ENCODE results near the gene NACC1. TPM values are rescaled to one million over a fixed set of nuclear protein-coding genes. Genes with fewer than 3 reads are reported as not detected.
"Not testable (repeated sequence)": the region's sequence is repeated elsewhere in the genome, so short reads cannot be mapped to it uniquely, and the experiment has no call there.

NACC1 gene
- total and polyA plus RNA-seq, 8 donors: 6.9 to 122 (median 23.4) TPM

- Histone ChIP-seq H3K9me3 (no peaks in the 10 kb centered on the region), H3K4me1 (peaks cover 5 to 23% (median 12%) of the 10 kb centered on the region in 4 donors), H3K27me3 (no peaks in the 10 kb centered on the region), H3K36me3 (peaks cover 37 to 59% (median 57%) of the 10 kb centered on the region in 4 donors), H3K27ac (no peak overlapping the region), H3K4me3 (no peak overlapping the region)
- no peak for TF ChIP-seq EP300 (IDR thresholded peaks at IDR 0.05)
- no peak for TF ChIP-seq CTCF (IDR thresholded peaks at IDR 0.05)
- no peak for TF ChIP-seq POLR2AphosphoS5 (IDR thresholded peaks at IDR 0.05)
- TF ChIP-seq POLR2A (IDR thresholded peaks at IDR 0.05): no peak
- 87 to 91% (median 87%) methylated on average over 14 to 40 of the region's 40 CpGs for WGBS, 5 donors
- intact Hi-C loops (cut with DNase I; ENCODE audit: low total_unique reads): no loop called here
- DNase-seq: no peak
Measured at GRCh38 chr19:13138171-13138915, 20.3 kb downstream of the NACC1 start.

- Histone ChIP-seq H3K4me3 (no peak overlapping the region), H3K36me3 (peaks cover 38 to 64% (median 61%) of the 10 kb centered on the region in 4 donors), H3K9me3 (no peaks in the 10 kb centered on the region), H3K4me1 (peaks cover 8 to 25% (median 14%) of the 10 kb centered on the region in 4 donors), H3K27ac (no peak overlapping the region), H3K27me3 (no peaks in the 10 kb centered on the region)
- 69 to 88% (median 77%) methylated on average over 10 of the region's 10 CpGs for WGBS, 5 donors
- intact Hi-C loops (cut with DNase I; ENCODE audit: low total_unique reads): no loop called here
- TF ChIP-seq POLR2AphosphoS5 (IDR thresholded peaks at IDR 0.05): no peak
- no peak for TF ChIP-seq CTCF (IDR thresholded peaks at IDR 0.05)
- TF ChIP-seq EP300 (IDR thresholded peaks at IDR 0.05): no peak
- no peak for TF ChIP-seq POLR2A (IDR thresholded peaks at IDR 0.05)
- DNase-seq: no peak
Measured at GRCh38 chr19:13138916-13139198, 20.8 kb downstream of the NACC1 start.

GRCh38 chr19:13139633-13140311 lies 21.7 kb downstream of the NACC1 start:
- intact Hi-C loops (cut with DNase I; ENCODE audit: low total_unique reads): no loop called here
- no peaks in the 10 kb centered on the region for H3K9me3 ChIP-seq
- DNase-seq: no peak
- WGBS, 5 donors: 72 to 81% (median 76%) methylated on average over 9 to 11 of the region's 11 CpGs
- TF ChIP-seq CTCF (IDR thresholded peaks at IDR 0.05) (no peak), POLR2A (IDR thresholded peaks at IDR 0.05) (no peak), EP300 (IDR thresholded peaks at IDR 0.05) (no peak)
- H3K4me1 ChIP-seq: peaks cover 8 to 25% (median 11%) of the 10 kb centered on the region in 4 donors
- no peaks in the 10 kb centered on the region for H3K27me3 ChIP-seq
- no peak overlapping the region for H3K4me3 ChIP-seq
- H3K27ac ChIP-seq: peak overlapping the region in 1 of 5 donors; percentile 2
- H3K36me3 ChIP-seq: peaks cover 47 to 73% (median 67%) of the 10 kb centered on the region in 4 donors

- H3K9me3 ChIP-seq: no peaks in the 10 kb centered on the region
- peaks cover 16 to 57% (median 34%) of the 10 kb centered on the region in 4 donors for H3K4me1 ChIP-seq
- DNase-seq: peak in 1 of 2 donors; percentile 63
- H3K36me3 ChIP-seq: peaks cover 15 to 34% (median 26%) of the 10 kb centered on the region in 4 donors
- no peak overlapping the region for H3K4me3 ChIP-seq
- intact Hi-C loops (cut with DNase I; ENCODE audit: low total_unique reads): no loop called here
- TF ChIP-seq POLR2AphosphoS5 (IDR thresholded peaks at IDR 0.05): peak in 1 of 3 donors; percentile 11
- no peak for TF ChIP-seq EP300 (IDR thresholded peaks at IDR 0.05)
- WGBS, 5 donors: 51 to 69% (median 63%) methylated on average over 16 of the region's 16 CpGs
- H3K27me3 ChIP-seq: no peaks in the 10 kb centered on the region
- H3K27ac ChIP-seq: peak overlapping the region in 2 of 5 donors; percentile 99
Measured at GRCh38 chr19:13146763-13147563, 28.9 kb downstream of the NACC1 start.

- intact Hi-C loops (cut with DNase I; ENCODE audit: low total_unique reads); H3K27me3 ChIP-seq; DNase-seq; H3K9me3 ChIP-seq: not testable (repeated sequence)
- H3K27ac ChIP-seq: peak overlapping the region; percentile 93 to 99 (median 99)
- H3K4me1 ChIP-seq: peaks cover 8 to 40% (median 24%) of the 10 kb centered on the region in 4 donors
- H3K36me3 ChIP-seq: peaks cover 9 to 24% (median 18%) of the 10 kb centered on the region in 4 donors
- H3K4me3 ChIP-seq: peak overlapping the region; percentile 85 to 92 (median 88)
- WGBS, 5 donors: 15 to 25% (median 20%) methylated on average over 16 to 17 of the region's 17 CpGs
Measured at GRCh38 chr19:13149173-13149627, 31.1 kb downstream of the NACC1 start.

Measured in stomach (tissue), 9 donors.